ENCODE data around the gene TRIM66. TPM values are rescaled to one million over a fixed set of nuclear protein-coding genes. Genes with fewer than 3 reads are reported as not detected.

Gene TRIM66
- total and polyA plus RNA-seq, 2 experiments from 2014 or later: 1.0 to 3.3 TPM

GRCh38 chr11:8676458-8676857 lies 6.0 kb downstream of the TRIM66 start (continued):
- TF ChIP-seq ETS1 (IDR thresholded peaks at IDR 0.05) (no peak), JUNB (IDR thresholded peaks at IDR 0.05; ENCODE audit: unreplicated experiment) (no peak), CREB1 (CRISPR knock-in tag; IDR thresholded peaks at IDR 0.05; ENCODE audit: low read depth) (no peak), NANOG (IDR thresholded peaks at IDR 0.05; ENCODE audit: borderline replicate concordance) (no peak), STAT1 (IDR thresholded peaks at IDR 0.05; ENCODE audit: unreplicated experiment) (no peak)

GRCh38 chr11:8674859-8675258 lies 7.6 kb downstream of the TRIM66 start:
- no peak overlapping the region for H2AFZ ChIP-seq
- Mint-ChIP-seq H3K36me3 (ENCODE audit: low read depth) (peaks cover 12% of the 10 kb centered on the region; the same call in 2 of the 3 replicates), H3K27me3 (ENCODE audit: insufficient read depth, low read depth, poor library complexity) (peaks cover 3% of the 10 kb centered on the region), H3K4me1 (peaks cover 34% of the 10 kb centered on the region), H3K4me3 (no peak overlapping the region), H3K9me3 (no peaks in the 10 kb centered on the region), H3K27ac (no peak overlapping the region)
- H3K27ac ChIP-seq (ENCODE audit: low read depth): no peak overlapping the region
- no peaks in the 10 kb centered on the region for H3K27me3 ChIP-seq (ENCODE audit: insufficient read depth)
- no peaks in the 10 kb centered on the region for H3K79me2 ChIP-seq (replicated peaks; ENCODE audit: insufficient read depth)
- no peaks in the 10 kb centered on the region for H4K20me1 ChIP-seq (replicated peaks; ENCODE audit: insufficient read depth)
- ATAC-seq (no peak), DNase-seq (ENCODE audit: low spot score) (no peak)
- H3F3A ChIP-seq (replicated peaks; ENCODE audit: low read depth): peaks cover 6% of the 10 kb centered on the region; the same call in 1 of the 2 replicates
- H3K4me1 ChIP-seq (ENCODE audit: insufficient read depth): peaks cover 30% of the 10 kb centered on the region
- H3K36me3 ChIP-seq (ENCODE audit: insufficient read depth): no peaks in the 10 kb centered on the region
- H3K4me3 ChIP-seq: no peak overlapping the region
- no peak overlapping the region for H3K4me2 ChIP-seq
- H3K9me2 ChIP-seq (ENCODE audit: insufficient read depth): no peaks in the 10 kb centered on the region
- no peak for TF ChIP-seq CREB1 (CRISPR knock-in tag; IDR thresholded peaks at IDR 0.05; ENCODE audit: low read depth)
- no peak for TF ChIP-seq ZNF462 (CRISPR knock-in tag; IDR thresholded peaks at IDR 0.05)
- TF ChIP-seq EZH2 (IDR thresholded peaks at IDR 0.05; ENCODE audit: low read depth, unreplicated experiment): no peak
- TF ChIP-seq NANOG (IDR thresholded peaks at IDR 0.05; ENCODE audit: borderline replicate concordance): no peak
- no peak for TF ChIP-seq STAT1 (IDR thresholded peaks at IDR 0.05; ENCODE audit: unreplicated experiment)
- TF ChIP-seq ZNF331 (CRISPR knock-in tag; IDR thresholded peaks at IDR 0.05; ENCODE audit: low read depth): no peak
- no peak for TF ChIP-seq ETS1 (IDR thresholded peaks at IDR 0.05)
- TF ChIP-seq EZH2phosphoT487 (IDR thresholded peaks at IDR 0.05; ENCODE audit: unreplicated experiment): no peak
- TF ChIP-seq JUNB (IDR thresholded peaks at IDR 0.05; ENCODE audit: unreplicated experiment): no peak
- no peak for TF ChIP-seq POLR2AphosphoS5 (IDR thresholded peaks at IDR 0.05; ENCODE audit: low read depth)
- no peak for TF ChIP-seq ZNF114 (CRISPR knock-in tag; IDR thresholded peaks at IDR 0.05)
- no peak for TF ChIP-seq REST (IDR thresholded peaks at IDR 0.05; ENCODE audit: unreplicated experiment)
